Measurements from ENCODE around the gene CYP2B6. TPM values are rescaled to one million over a fixed set of nuclear protein-coding genes. Genes with fewer than 3 reads are reported as not detected.
"Not testable (repeated sequence)": the region's sequence is repeated elsewhere in the genome, so short reads cannot be mapped to it uniquely, and the experiment has no call there.

Gene CYP2B6
- polyA plus RNA-seq, 1 experiment = not detected

DNA sequence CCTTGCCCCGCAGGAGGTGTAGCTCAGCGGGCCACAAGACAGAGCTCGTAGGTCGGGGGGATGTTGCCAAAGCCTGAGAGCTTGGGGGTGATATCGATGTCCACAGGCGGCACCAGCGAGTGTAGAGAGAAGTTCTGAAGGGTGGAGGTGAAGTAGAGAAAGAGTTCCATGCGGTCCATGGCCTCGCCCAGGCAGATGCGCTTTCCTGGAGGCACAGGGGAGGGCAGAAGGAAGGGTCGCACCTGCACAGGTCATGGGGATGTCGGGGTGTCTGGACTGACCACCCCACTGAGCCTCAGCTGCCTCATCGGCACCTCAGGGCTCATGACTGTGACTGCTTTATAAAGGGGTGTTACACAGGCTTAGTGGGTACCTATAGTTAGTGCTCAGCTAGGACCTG lies 59.3 kb downstream of the CYP2B6 start:
- no peaks in the 10 kb centered on the region for H3K27me3 ChIP-seq (ENCODE audit: control insufficient read depth, insufficient read depth, low read length)
- ChIA-PET CTCF (no interaction called here), POLR2A (no interaction called here)
- TF ChIP-seq, protein P1, sequence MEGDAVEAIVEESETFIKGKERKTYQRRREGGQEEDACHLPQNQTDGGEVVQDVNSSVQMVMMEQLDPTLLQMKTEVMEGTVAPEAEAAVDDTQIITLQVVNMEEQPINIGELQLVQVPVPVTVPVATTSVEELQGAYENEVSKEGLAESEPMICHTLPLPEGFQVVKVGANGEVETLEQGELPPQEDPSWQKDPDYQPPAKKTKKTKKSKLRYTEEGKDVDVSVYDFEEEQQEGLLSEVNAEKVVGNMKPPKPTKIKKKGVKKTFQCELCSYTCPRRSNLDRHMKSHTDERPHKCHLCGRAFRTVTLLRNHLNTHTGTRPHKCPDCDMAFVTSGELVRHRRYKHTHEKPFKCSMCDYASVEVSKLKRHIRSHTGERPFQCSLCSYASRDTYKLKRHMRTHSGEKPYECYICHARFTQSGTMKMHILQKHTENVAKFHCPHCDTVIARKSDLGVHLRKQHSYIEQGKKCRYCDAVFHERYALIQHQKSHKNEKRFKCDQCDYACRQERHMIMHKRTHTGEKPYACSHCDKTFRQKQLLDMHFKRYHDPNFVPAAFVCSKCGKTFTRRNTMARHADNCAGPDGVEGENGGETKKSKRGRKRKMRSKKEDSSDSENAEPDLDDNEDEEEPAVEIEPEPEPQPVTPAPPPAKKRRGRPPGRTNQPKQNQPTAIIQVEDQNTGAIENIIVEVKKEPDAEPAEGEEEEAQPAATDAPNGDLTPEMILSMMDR (IDR thresholded peaks at IDR 0.05; ENCODE audit: low read depth, low read length) = no peak
- no peak overlapping the region for H3K27ac ChIP-seq (ENCODE audit: low read depth, low read length)
- H3K4me3 ChIP-seq (ENCODE audit: low read depth, low read length) = no peak overlapping the region
- no peaks in the 10 kb centered on the region for H3K9me3 ChIP-seq (ENCODE audit: control insufficient read depth, insufficient read depth, low read length)
- DNase-seq (ENCODE audit: low read depth, low spot score) = no peak

DNA sequence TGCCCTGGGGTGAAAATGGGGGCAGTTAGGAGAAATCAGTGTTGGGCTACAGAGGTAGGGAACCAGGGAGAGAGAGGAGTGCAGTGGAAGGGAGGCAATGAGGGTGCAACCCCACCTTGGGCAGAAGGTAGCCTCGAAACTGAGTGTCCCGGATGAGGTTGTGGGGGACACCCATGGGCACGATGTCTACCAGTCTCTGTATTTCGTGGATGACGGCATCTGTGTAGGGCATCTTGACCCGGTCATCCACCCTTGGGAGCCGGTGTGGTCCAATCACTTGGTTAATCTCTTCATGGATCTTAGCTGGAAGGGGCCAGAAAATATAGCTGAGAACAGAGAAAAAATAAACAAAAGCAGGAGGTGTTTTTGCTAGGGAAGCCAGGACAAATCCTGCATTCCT lies 61.1 kb downstream of the CYP2B6 start:
- POLR2A ChIA-PET, CTCF ChIA-PET: not testable (repeated sequence)

DNA sequence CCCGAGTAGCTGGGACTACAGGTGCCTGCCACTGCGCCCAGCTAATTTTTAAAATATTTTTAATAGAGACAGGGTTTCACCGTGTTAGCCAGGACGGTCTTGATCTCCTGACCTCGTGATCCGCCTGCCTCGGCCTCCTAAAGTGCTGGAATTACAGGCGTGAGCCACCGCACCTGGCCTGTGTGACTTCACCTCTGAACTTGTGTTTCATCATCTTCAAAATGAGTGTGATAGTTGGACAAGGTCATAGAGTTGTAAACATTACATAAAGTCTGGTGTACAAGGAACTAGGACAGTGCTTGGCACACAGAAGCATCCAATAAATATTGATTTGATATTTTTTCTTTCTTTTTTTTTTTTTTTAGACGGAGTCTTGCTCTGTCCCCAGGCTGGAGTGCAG lies 62.2 kb downstream of the CYP2B6 start:
- H3K9me3 ChIP-seq (ENCODE audit: control insufficient read depth, insufficient read depth, low read length); CTCF ChIA-PET; POLR2A ChIA-PET; H3K27me3 ChIP-seq (ENCODE audit: control insufficient read depth, insufficient read depth, low read length); H3K4me3 ChIP-seq (ENCODE audit: low read depth, low read length); DNase-seq (ENCODE audit: low read depth, low spot score); H3K27ac ChIP-seq (ENCODE audit: low read depth, low read length): not testable (repeated sequence)

More for the DNA sequence above, 61.1 kb downstream of the CYP2B6 start:
- not testable (repeated sequence) for H3K9me3 ChIP-seq (ENCODE audit: control insufficient read depth, insufficient read depth, low read length); DNase-seq (ENCODE audit: low read depth, low spot score); H3K27ac ChIP-seq (ENCODE audit: low read depth, low read length); H3K4me3 ChIP-seq (ENCODE audit: low read depth, low read length); H3K27me3 ChIP-seq (ENCODE audit: control insufficient read depth, insufficient read depth, low read length)

DNA sequence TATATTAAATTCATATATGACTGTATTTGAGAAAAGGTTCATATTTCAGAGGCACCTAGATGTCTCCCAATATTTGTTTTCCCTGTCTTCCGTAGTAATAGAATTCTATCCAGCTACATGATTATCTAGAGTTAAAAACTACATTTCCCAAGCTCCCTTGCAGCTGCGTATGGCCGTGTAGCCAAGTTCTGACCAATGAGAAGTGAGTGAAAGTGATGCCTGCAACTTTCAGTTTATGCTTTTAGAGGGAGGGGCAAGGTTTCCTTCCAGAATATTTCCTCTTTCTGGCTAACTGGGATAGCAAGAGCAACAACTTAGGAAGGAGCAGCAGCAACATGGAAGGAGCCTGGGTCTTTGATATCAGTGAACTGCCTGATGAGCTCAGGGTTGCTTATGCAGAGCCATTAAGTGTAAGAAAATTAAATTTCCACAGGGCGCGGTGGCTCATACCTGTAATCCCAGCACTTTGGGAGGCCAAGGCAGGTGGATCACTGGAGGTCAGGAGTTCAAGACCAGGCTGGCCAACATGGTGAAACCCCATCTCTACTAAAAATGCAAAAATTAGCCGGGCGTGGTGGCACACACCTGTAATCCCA lies 74.0 kb downstream of the CYP2B6 start:
- H3K9me3 ChIP-seq (ENCODE audit: control insufficient read depth, insufficient read depth, low read length) = no peaks in the 10 kb centered on the region
- no peak for DNase-seq (ENCODE audit: low read depth, low spot score)
- H3K27ac ChIP-seq (ENCODE audit: low read depth, low read length) = no peak overlapping the region
- H3K27me3 ChIP-seq (ENCODE audit: control insufficient read depth, insufficient read depth, low read length) = peaks cover 3% of the 10 kb centered on the region
- ChIA-PET CTCF (interaction anchor here (0.5 kb wide), 1 partner anchor 64 kb away, joined by 3 read pairs; no protein-coding TSS in a partner anchor), POLR2A (no interaction called here)
- TF ChIP-seq, protein P1 (IDR thresholded peaks at IDR 0.05; ENCODE audit: low read depth, low read length) = no peak
- no peak overlapping the region for H3K4me3 ChIP-seq (ENCODE audit: low read depth, low read length)

Other genes starting within 250 kb of the CYP2B6 start
- 2.9 and 4.5 TPM in 2 replicates for gene ACTMAP, start 240.8 kb upstream of the CYP2B6 start, polyA plus RNA-seq (2011; rRNA removed)
- 126 and 133 TPM in 2 replicates for gene SNRPA, start 240.1 kb upstream of the CYP2B6 start, polyA plus RNA-seq (2011; rRNA removed)
- not detected in 2 replicates for gene MIA, start 215.8 kb upstream of the CYP2B6 start, polyA plus RNA-seq (2011; rRNA removed)
- 14.0 and 16.2 TPM in 2 replicates for gene RAB4B, start 213.0 kb upstream of the CYP2B6 start, polyA plus RNA-seq (2011; rRNA removed)
- 28.2 and 40.6 TPM in 2 replicates for gene EGLN2, start 192.1 kb upstream of the CYP2B6 start, polyA plus RNA-seq (2011; rRNA removed)
- not detected in 2 replicates for gene CYP2A6, start 140.8 kb upstream of the CYP2B6 start, polyA plus RNA-seq (2011; rRNA removed)
- gene CYP2A7, start 109.1 kb upstream of the CYP2B6 start, polyA plus RNA-seq (2011; rRNA removed) = not detected in 2 replicates
- not detected in 2 replicates for gene CYP2A13, start 97.2 kb downstream of the CYP2B6 start, polyA plus RNA-seq (2011; rRNA removed)
- not detected in 2 replicates for gene CYP2F1, start 123.2 kb downstream of the CYP2B6 start, polyA plus RNA-seq (2011; rRNA removed)
- 0.73 and 2.5 TPM in 2 replicates for gene CYP2S1, start 201.9 kb downstream of the CYP2B6 start, polyA plus RNA-seq (2011; rRNA removed)
- 210 and 212 TPM in 2 replicates for gene AXL, start 227.9 kb downstream of the CYP2B6 start, polyA plus RNA-seq (2011; rRNA removed)